DMS53 treated with DMSO at 0.1 percent for 48 hours (cell line): ENCODE data around the gene RNU6-1.

ENCODE experiments used
- DNase-seq: peaks from one replicate; lab custom pipeline; 2025; ENCODE audit not compliant: unreplicated experiment; lab: John Stamatoyannopoulos, UW

RNU6-1 gene

DNA sequence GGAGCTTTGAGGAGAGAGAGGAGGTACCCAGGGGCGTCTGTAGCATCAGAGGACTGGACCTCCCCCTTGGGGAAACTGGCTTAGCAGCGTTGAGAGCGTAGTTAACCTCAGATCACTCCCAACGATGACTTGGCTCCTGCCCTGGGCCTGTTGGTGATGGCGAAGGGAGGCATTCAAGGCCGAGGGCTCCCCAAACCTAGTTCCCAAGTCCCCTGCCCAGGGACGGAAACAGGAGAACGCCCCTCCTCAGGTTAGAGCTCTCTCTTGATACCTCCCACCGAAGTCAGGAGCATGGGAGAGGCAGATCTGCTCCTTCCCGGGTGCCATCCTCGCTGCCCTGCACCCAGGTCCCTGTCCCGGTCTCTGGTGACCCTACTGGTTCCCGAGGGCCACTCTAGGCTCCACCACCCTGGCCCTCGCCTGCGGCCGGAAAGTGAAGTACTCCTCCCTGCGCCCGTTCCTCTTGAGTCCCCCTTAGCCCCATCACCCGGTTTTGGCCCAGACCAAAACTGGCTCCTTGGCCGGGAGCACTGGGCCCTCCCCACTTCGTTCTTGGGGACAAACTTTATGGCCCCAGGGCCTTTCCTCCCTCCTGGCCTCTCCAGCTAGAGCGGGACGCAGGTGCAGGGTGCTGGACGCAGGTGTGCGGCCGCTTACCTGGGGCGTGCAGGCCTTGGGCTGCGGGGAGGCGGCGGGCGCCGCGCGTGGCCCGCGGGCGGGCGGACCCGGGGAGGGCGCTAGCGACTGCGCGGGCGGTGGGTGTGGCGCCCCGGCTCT is 17.1 kb downstream of the RNU6-1 start:
- no peak for DNase-seq

DNA sequence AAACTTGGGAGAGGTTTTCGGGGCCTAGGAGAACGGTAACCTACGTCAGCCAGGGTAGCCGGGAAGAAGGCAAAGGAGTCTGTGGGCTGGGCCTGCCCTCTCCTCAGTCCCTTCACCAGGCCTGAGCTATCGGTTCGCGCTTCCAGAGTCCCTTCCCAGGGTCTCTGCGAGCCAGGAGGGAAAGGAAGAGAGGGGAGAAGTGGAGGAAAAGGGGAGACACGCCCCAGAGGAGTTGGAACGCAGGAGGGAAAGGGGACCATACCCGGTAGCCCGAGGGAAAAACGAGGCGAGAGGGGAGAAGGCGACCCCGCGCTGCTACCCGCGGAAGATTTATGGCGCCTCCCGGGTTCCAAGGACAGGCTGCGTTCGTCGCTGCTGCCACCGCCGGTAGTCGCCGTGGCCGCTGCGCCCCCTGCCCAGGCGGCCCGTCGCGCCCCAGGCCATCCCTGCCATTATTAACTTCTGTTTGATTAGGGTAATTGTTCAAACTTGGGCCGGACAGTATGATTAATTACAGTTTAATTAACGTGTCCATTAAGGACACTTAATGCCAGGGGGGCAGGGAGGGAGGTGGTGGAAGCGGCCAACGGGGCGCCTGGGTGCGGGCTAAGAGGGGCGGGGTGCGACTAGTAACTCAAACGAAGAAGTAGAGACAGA is 17.9 kb downstream of the RNU6-1 start:
- no peak for DNase-seq

DNA sequence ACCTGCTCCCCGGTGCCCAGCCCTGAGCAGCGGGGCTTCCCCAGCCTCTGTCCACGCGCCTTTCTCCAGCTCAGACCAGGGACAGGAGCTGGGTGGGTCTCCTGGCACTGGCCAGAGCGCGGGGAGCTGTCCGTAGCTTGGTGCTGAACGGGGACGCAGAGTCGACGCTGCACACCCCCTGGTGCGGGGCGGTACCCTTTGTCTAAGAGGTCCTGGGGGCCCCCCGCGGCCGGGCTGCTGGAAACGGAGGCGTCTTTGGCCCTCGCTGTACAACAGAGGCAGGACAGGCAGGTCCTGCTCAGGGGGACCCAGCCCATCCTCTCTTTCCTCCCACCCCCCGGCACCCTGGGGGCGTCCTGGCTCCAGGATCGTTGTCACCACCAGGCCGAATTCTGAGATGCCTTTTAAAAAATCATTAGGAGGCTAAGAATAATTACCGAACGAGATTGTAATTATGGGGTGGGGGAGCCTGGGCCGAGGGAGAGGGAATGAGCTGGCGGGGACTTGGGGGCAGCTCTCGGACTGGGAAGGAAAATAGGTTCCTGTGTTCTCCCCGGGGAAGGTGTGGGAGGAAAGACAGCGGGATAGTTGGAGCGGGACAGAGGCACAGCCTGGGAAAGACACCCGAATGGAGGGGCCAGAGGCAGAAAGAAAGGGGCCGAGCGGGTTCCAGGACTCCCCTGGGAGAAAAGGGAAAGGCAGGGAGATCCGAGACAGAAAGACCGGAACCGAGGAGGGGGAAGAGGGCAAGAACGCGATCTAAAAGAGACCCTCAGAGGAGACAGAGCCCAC is 18.7 kb downstream of the RNU6-1 start:
- DNase-seq = no peak

DNA sequence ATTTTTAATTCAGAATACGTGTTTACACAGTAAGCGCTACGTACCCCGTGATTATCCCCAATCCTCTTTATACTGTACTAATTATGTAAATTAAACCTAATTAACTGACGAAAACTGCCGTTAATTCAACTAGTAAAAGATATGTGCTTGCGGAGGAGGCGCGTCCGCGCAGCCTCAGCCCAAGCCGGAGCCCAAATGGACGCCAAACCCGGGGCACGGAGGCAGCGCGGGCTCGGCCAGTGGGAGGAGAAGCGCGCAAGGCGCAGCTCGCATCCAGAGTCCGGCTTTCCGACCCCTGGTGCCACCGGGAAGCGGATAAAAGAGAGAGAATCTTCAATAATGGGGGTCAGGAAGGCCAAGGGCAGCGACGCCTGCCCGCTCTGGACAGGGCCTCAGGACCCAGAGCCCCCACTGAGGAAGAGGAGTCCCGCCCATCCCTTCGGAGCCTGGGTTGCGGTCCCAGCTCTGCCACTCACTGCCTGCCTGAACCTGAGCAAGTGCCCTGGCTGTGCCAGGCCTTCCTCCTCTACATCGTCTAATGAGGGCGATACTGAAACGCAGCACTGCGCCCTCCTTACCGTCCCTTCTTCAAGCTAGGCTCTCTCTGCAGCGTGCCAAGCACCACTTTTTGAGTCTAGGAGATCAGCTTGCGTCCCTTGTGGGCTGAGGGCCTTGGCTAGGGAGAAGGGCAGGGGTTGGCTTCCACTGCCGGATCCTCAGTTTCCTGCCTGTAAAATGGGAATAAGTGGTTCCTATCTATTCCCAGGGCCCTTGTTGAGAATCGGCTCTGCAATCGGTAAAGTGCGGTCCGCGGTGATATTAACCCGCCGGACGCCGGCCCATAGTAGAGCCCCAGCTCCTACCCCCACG is 19.5 kb downstream of the RNU6-1 start:
- DNase-seq = no peak

DNA sequence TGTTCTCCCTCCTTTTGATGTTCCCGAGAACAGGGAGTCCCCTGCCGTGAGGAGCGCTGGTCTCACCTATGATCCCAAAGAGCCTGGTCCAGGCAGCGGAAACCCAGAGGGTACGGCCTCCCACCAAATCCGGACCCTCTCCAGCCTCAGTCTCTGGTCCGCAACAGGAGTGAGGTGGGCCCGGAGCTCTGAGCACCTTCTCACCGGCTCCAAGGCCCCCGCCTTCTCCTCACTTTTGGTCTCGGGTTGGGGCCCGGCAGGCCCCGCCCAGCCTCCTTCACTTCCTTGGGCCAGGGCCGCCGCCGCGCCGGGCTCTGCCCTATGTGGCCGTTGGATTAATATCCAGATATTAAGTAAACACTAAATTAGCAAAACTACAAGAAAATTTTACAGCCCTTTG is 20.2 kb downstream of the RNU6-1 start:
- DNase-seq = no peak

DNA sequence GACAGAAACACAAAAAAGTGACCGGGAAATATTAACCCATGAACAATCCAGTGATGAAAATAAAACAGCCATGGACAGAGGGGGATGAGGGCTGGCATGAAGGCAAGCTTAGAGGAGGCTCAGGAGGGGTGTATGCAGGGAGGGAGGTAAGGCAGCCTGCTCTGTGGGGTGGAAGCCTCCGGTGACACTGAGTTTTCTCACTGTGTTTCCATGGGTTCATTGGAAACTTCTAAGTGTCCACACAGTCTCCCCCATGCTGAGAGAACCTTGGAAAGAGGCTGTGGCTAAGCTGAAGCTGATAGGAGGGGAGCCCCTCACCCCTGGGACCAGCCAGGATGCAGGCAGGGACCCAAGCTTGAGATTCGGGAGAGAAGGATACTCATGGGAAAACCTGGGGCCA is 21.4 kb downstream of the RNU6-1 start:
- DNase-seq = no peak

DNA sequence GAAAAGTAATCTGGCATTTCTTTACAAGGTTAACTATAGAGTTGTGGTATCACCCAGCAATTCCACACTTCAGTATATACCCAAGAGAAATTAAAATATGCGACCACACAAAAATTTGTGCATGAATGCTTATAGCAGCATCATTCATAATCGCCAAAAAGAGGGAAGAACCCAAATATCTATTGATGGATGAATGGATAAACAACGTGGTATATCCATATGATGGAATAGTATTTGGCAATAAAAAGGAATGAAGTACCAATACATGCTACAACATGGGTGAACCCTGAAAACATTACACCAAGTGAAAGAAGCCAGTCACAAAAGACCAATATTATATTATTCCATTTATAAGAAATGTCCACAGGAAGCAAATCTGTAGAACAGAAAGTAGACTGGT is 23.2 kb downstream of the RNU6-1 start:
- DNase-seq = no peak

DNA sequence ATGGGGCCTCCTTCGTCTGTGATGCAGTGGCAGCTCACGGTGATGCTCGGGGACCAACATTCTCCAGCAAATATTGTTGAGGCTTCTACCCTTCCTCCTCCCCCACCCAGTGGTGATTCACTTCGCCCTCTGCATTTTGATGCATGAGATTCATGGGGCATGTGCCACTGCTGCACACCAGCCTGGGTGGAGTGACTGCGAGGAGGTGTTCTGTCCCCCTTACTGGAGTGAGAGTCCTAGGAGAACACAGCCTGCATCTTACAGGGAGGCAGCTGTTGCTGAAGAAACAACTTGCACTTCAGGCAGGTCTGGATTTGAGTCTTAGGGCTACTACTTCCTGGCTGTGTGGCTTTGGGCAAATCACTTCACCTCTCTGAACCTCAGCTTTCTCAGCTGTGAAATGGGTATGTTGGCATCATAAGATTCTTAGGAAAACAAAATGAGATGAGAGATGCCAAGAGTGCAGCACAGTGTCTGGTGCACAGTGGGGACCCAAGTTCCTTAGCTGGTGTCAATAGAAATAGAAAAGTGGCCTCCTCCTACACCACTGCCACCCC is 24.7 kb downstream of the RNU6-1 start:
- no peak for DNase-seq

DNA sequence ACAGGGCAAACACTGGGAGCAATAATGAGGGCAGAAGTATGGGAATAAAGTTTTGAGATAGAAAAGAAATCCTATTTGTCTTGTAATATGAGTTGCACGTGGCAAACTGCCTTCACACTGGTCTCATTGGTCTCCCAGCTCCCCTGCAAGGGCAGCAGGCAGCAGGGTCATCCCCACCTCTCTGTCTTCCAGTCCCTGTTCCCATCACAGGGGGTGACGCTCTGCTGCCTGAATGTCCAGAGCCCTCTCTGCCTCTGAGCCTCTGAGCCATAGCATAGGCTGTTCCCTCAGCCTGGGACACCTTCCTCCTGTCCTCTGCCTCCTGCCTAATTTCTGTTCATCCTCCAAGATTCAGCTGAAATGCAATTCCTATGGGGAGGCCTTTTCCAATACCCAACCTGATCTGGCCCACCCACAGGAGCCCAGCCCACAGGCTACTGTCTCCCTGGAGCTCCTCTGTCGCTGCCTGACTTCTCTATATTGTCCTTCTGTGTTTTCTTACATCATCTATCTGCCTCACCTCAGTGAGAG is 26.7 kb downstream of the RNU6-1 start:
- no peak for DNase-seq

DNA sequence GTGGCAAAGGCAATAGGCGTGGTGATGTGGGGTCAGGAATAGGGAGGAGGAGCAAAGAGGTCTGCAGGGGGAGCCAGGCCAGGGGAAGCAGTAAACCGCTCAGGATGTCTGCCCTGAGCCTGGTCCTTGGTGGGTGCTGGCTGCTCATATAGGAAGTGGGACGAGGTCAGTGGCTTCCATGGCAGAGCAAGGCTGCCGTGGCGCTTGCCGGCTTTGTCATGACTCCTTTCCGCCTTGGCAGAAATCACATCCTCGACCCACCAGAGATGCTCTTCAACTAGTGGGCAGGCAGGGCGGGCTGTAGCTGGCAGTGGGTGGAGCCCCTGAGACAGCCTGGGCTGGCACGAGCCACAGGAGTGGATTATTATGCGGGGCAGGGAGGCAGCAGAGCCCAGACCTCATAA is 27.6 kb downstream of the RNU6-1 start:
- no peak for DNase-seq

DNA sequence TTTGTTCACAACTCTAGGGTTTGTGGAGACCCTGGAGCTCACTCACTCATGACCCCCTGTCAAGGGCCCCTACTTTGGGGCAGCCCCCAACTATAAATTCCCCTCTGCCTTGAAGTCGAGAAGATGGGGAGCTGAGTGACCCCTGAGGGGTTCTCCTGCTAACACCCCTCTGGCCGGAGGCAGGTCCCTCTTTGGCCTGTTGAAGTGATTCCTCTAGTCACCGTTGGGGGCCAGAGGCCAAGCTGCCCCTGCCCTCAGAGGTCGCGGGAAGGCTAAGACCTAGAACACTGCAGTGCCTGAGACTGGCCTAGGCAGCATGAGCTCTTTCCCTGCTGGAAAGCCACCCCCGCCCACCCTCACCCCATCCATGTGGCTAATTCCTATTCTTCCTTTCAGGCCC is 30.0 kb downstream of the RNU6-1 start:
- no peak for DNase-seq

DNA sequence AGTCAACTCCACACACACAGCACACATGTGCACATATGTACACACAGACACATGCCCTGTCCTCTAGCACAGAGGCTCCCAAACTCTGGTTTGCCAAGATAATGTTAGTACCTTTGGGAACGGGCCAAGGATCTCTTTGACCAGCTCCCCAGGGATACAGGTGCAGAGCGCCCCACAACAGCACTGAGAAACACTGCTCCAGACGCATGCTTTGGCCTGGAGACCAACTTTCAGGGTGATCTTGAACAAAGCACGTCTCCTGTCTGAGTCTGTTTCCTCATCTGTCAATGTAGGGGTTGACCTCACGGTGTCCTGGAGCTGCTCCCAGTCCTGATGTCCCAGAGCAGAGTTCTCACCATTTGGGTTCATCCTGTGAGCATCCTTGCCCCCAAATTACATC is 30.4 kb downstream of the RNU6-1 start:
- no peak for DNase-seq

DNA sequence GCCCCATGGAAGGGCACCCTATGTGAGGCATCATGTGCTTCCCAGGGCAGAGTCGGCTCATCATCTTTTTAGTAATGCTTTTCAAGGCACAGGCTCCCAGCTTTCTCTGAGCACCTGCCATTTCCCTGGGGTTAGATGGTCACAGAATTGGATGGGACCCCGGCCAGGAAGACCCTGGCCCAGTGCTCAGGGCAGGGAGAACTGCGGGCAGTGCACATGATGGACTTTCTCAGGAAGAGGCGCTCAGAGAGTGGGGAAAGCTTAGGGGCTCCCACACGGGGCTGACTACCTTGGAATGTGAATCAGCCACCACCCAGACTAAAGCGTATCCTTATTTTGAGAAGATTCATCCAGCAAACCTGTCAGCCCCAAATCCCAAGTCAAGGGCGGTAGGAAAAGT is 31.0 kb downstream of the RNU6-1 start:
- no peak for DNase-seq

DNA sequence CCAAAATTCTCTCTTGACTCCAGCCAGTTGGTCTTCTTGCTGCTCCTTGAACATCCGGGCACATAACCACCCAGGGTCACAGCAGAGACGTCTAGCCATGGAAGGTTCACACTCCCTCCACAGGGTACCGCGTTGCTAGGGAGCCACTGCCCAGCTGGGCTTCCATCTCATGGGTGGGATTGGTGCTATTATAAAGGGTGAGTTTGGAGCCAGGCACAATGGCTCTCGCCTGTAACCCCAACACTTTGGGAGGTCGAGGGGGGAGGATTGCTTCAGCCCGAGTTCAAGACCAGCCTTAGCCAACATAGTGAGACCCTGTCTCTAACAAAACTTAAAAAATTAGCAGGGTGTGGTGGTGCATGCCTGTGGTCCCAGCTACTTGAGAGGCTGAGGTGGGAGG is 32.0 kb downstream of the RNU6-1 start:
- no peak for DNase-seq

DNA sequence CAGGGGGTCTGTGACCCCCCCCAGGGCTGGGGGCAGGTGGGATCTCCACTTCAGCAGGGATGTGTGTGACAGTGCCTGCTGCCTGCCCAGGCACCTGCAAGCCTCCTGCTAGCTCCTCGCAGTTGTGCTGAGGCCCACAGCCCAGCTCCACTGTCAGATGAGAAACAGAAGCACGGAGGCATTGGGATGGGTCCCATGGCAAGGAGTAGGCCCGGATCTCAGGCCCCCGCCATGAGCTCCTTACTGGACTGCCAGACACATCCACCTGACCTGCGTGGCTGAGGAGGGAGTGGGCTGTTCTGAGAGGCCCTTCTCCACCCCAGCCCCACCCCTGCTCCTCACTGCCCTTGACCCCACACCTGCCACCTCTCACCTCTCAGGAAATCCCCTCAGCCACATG is 32.7 kb downstream of the RNU6-1 start:
- DNase-seq = no peak

DNA sequence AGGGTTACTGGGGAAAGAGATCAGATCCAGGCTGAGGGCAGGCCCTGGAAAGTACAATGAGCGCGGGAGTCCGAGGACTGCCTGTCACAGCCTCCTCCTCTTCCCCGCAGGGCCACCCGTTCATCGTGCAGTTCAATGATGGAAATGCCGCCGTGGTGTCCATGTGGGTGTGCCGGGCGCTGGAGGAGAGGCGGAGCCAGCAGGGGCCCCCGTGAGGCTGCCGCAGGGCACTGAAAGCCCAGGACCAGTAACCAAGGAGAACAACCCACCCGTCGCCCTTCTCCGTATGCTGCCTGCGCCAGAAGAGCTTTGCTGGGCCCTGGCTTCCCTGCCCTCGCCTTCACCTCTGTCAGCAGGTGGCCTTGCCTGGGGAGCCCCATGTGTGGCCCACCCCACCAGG is 33.3 kb downstream of the RNU6-1 start:
- DNase-seq = no peak

DNA sequence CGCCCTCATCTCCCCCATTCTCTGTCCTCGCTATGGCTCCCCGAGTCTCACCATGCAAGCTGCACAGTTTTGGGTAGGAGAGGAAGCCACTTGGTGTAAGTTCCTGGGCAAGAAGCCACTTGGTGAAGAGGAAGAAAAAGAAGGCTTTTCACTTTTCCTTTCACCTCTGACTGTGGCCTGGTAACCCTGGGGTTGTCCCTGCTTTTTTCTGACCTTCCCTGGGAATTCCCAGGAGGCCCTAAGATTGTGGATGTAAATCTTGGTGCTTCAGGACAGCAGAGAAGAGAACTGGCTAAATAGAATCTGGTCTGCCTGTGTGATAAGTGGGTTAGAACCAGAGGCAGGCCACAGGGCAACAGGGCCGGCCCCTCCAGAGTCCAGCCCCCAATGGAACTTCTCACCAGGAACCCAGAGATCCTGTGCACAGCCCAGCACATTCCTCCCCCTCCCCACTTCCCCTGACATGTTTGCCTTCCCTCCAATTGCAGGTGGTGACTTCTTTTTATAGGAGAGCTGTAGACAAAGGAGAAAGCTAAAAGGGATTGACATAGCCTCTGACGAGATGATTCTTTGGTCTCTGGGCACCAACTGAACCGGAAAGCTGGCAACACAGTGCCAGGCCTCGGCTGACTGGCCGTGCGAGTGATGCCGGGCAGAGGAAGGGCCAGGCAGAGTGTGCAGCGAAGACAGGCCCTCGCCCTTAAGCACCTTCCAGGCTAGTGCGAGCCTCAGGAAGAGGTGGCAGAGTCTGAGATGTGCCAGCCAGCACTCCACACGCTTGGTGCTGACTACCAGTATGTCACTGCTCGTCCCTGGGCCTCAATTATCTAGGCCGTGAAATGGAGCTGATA is 34.0 kb downstream of the RNU6-1 start:
- no peak for DNase-seq

DNA sequence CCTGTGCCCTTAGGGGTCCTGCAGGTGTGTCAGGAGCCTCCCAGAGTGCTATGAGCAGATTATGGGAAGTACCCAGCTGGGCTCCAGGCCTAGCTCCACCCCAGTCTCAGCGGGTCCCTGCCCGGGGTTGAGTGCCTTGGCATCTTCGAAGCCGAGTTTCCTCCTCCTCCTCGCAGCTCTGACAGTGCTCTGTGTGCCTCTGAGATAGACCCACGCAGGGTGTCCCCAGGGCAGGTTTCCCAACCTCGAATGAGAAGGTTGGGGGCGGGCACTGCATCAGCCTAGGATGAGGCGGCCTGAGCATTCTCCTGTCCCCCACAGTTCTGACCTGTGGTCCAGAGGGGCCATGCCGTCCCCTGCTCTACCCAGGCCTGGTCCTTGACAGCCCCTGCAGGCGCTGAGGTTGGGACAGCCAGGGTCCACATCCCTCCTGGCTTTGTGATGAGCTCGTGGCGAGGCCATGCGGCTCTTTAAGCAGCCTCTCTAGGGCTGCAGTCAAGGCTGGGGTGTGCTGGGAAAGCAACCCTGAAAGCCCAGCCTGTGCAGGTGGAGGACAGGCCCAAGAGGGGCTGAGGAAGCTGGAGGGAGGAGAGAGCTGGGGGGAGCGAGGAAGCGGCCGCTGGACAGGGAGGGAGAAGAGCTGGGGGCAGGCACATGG is 34.7 kb downstream of the RNU6-1 start:
- DNase-seq = no peak
